OCI-LY3 (cell line): Measurements from ENCODE around the gene AMFR.

Experiments used
- H2AFZ ChIP-seq: fragments of 200-600, 300-600 bp; shearing (Covaris generic); 2 replicates; pipeline ENCODE4 v1.6.0; 2014; ENCODE audit warnings: antibody characterized with exemption, low read depth, low read length
- H3K27ac ChIP-seq: fragments of 200-600, 300-600 bp; sonication (generic); 2 replicates; pipeline ENCODE4 v1.5.1; 2014; ENCODE audit warnings: mild to moderate bottlenecking, low read length, moderate library complexity, mixed read lengths
- H3K27me3 ChIP-seq: fragments of 200-600, 300-600 bp; sonication (generic); 2 replicates; pipeline ENCODE4 v1.6.1; 2014; ENCODE audit warnings: low read depth, low read length, mixed read lengths
- H3K36me3 ChIP-seq: fragments of 200-600, 300-600 bp; sonication (generic); replicated peaks from 2 replicates; pipeline ENCODE3; 2014; ENCODE audit warnings: low read depth, low read length, mixed read lengths
- H3K4me1 ChIP-seq: fragments of 300-600, 200-600 bp; sonication (generic); 2 replicates; pipeline ENCODE4 v1.6.1; 2014; ENCODE audit warnings: low read length, mixed read lengths
- H3K4me2 ChIP-seq: fragments of 200-600, 300-600 bp; sonication (generic); 2 replicates; pipeline ENCODE4 v1.6.1; 2014; ENCODE audit warnings: low read length, mixed read lengths
- H3K4me3 ChIP-seq: fragments of 300-600, 200-600 bp; sonication (generic); 2 replicates; pipeline ENCODE4 v1.5.1; 2014; ENCODE audit warnings: antibody characterized with exemption, mild to moderate bottlenecking, low read length, moderate library complexity
- H3K79me2 ChIP-seq: fragments of 300-600, 200-600 bp; shearing (Covaris generic); 2 replicates; pipeline ENCODE4 v1.6.1; 2014; ENCODE audit warnings: mild to moderate bottlenecking, low read length, mixed read lengths
- H3K9ac ChIP-seq: fragments of 300-600, 200-600 bp; shearing (Covaris generic); 2 replicates; pipeline ENCODE4 v1.6.0; 2014; ENCODE audit warnings: mild to moderate bottlenecking, low read length, moderate library complexity
- H3K9me3 ChIP-seq: fragments of 200-600, 300-600 bp; shearing (Covaris generic); 2 replicates; pipeline ENCODE4 v1.6.1; 2014; ENCODE audit warnings: low read length, mixed read lengths; ENCODE audit not compliant: insufficient read depth
- H4K20me1 ChIP-seq: fragments of 200-600, 300-600 bp; sonication (generic); 2 replicates; pipeline ENCODE4 v1.6.1; 2016; ENCODE audit warnings: low read length, mixed read lengths; ENCODE audit not compliant: insufficient read depth
- EZH2phosphoT487 ChIP-seq: fragments of 200-600 bp; shearing (Covaris generic); IDR thresholded peaks from 2 replicates; pipeline ENCODE4 v1.6.1; 2018; ENCODE audit warnings: antibody characterized with exemption, mixed run types, low read depth
- TF ChIP-seq, protein P1 (sequence below): fragments of 200-600, 300-600 bp; sonication (generic); IDR thresholded peaks from 2 replicates; pipeline ENCODE4 v1.5.1; 2014; ENCODE audit warnings: antibody characterized with exemption, low read length, low read depth

Gene AMFR

GRCh38 chr16:56346131-56346890 is 79.0 kb downstream of the AMFR start:
- Histone ChIP-seq H3K4me1 (no peaks in the 10 kb centered on the region), H3K27me3 (peaks cover 6% of the 10 kb centered on the region; the same call in 1 of the 2 replicates), H3K36me3 (no peaks in the 10 kb centered on the region), H3K27ac (no peak overlapping the region), H3K9me3 (no peaks in the 10 kb centered on the region), H3K4me2 (no peak overlapping the region), H3K4me3 (no peak overlapping the region), H3K79me2 (no peaks in the 10 kb centered on the region), H4K20me1 (no peaks in the 10 kb centered on the region), H2AFZ (no peak overlapping the region), H3K9ac (no peak overlapping the region)
- TF ChIP-seq, protein P1, sequence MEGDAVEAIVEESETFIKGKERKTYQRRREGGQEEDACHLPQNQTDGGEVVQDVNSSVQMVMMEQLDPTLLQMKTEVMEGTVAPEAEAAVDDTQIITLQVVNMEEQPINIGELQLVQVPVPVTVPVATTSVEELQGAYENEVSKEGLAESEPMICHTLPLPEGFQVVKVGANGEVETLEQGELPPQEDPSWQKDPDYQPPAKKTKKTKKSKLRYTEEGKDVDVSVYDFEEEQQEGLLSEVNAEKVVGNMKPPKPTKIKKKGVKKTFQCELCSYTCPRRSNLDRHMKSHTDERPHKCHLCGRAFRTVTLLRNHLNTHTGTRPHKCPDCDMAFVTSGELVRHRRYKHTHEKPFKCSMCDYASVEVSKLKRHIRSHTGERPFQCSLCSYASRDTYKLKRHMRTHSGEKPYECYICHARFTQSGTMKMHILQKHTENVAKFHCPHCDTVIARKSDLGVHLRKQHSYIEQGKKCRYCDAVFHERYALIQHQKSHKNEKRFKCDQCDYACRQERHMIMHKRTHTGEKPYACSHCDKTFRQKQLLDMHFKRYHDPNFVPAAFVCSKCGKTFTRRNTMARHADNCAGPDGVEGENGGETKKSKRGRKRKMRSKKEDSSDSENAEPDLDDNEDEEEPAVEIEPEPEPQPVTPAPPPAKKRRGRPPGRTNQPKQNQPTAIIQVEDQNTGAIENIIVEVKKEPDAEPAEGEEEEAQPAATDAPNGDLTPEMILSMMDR, result no peak
- TF ChIP-seq EZH2phosphoT487, result no peak

DNA sequence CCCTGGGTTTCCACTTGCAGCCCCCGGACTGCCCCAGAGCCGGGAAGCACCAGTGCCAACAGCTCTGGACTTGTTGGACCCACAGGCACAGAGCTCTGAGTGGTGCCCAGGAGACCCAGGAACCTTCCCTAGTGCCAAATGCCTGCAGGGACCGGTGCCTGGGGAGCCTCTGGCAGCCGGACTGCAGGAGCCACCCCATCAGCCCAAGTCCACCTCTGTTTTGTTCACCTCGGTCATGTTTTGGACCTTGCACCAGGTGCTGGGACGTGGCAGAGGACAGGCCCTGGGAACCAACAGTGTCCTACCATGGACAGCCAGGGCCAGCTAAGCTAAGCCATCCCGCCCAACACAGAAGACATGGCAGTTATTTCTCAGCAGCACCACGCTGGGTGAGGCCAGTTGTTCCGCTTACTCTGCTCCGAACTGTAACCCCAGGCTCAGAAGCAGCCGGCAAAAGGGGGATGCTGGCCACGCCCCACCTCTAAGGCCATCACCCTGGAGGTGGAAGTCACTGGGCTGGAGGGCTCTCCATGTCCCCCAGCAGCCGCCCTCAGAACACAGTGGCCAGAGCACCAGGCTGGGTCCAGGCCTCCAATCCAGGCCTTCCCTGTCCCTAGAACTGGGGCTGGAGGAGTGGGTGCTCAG is 79.8 kb downstream of the AMFR start:
- Histone ChIP-seq H3K4me3 (no peak overlapping the region), H3K9ac (no peak overlapping the region), H3K4me1 (no peaks in the 10 kb centered on the region), H4K20me1 (no peaks in the 10 kb centered on the region), H3K79me2 (no peaks in the 10 kb centered on the region), H3K9me3 (no peaks in the 10 kb centered on the region), H2AFZ (no peak overlapping the region), H3K36me3 (no peaks in the 10 kb centered on the region), H3K27ac (no peak overlapping the region), H3K4me2 (no peak overlapping the region), H3K27me3 (peaks cover 3% of the 10 kb centered on the region; the same call in 1 of the 2 replicates)
- TF ChIP-seq, protein P1, result no peak

GRCh38 chr16:56344518-56345405 is 80.6 kb downstream of the AMFR start:
- no peaks in the 10 kb centered on the region for H3K36me3 ChIP-seq
- H3K4me1 ChIP-seq, result no peaks in the 10 kb centered on the region
- H3K27me3 ChIP-seq, result no peaks in the 10 kb centered on the region
- no peaks in the 10 kb centered on the region for H3K9me3 ChIP-seq
- no peak overlapping the region for H3K9ac ChIP-seq
- H3K4me2 ChIP-seq, result no peak overlapping the region
- TF ChIP-seq, protein P1, result no peak
- no peak for TF ChIP-seq EZH2phosphoT487
- H3K4me3 ChIP-seq, result no peak overlapping the region
- H2AFZ ChIP-seq, result no peak overlapping the region
- H3K79me2 ChIP-seq, result no peaks in the 10 kb centered on the region
- no peak overlapping the region for H3K27ac ChIP-seq
- H4K20me1 ChIP-seq, result no peaks in the 10 kb centered on the region
